GM12878 (cell line): Measurements from ENCODE around the gene SGF29. TPM values are rescaled to one million over a fixed set of nuclear protein-coding genes. Genes with fewer than 3 reads are reported as not detected.

ENCODE experiments used
- ATAC-seq: fragments of 200-7000 bp; cut with Tn5 transposase; 3 replicates; pipeline ENCODE4 v1.9.1; 2020; ENCODE audit warnings: mild to moderate bottlenecking, moderate library complexity
- BruUV-seq: library from RNA; stranded (reverse); fragments of 400-500 nt; replicated peaks from 2 replicates; lab custom pipeline; 2021; lab: Mats Ljungman, UMichigan
- CTCF ChIA-PET: fragments of 300-600 bp; sonication (Branson Sonifier 250); formaldehyde crosslinking; extraction: SDS; loops from one replicate; lab custom pipeline; 2021; ENCODE audit warnings: inconsistent platforms; lab: Yijun Ruan, JAX
- POLR2A ChIA-PET: fragments of 350-600 bp; formaldehyde crosslinking; extraction: SDS; loops from one replicate; lab custom pipeline; 2021; ENCODE audit warnings: inconsistent platforms; lab: Charles Lee
- RAD21 ChIA-PET: fragments of 300-600 bp; sonication (Branson Sonifier 250); formaldehyde crosslinking; loops from one replicate; lab custom pipeline; 2023; ENCODE audit warnings: antibody characterized with exemption; ENCODE audit not compliant: unreplicated experiment; lab: Charles Lee
- SMC1A ChIA-PET: fragments of 300-600 bp; sonication (Branson Sonifier 250); formaldehyde crosslinking; loops from one replicate; lab custom pipeline; 2023; ENCODE audit not compliant: unreplicated experiment, uncharacterized antibody; lab: Charles Lee
- DNase-seq: peaks from one replicate; pipeline ENCODE4 v3.0.0-alpha.2; 2011; ENCODE audit warnings: low read depth, low spot score
- FAIRE-seq: peaks from 3 replicates; lab custom pipeline; 2011; peaks lifted over from hg19 to GRCh38; lab: Jason Lieb, UNC
- H2AFZ ChIP-seq: 2 replicates; pipeline ENCODE4 v1.6.0; 2011; ENCODE audit warnings: low read depth, low read length, control low read depth; ENCODE audit not compliant: control insufficient read depth
- H3K27ac ChIP-seq: 2 replicates; pipeline ENCODE4 v1.5.1; 2011; ENCODE audit warnings: control low read depth; ENCODE audit not compliant: control insufficient read depth, insufficient read depth
- H3K27me3 ChIP-seq, 2 experiments: replicated peaks in 1 of 2; 2 replicates each; pipeline versions ENCODE4 v1.6.0 to v1.6.1; 2011; ENCODE audit warnings: low read length in 1 of 2; ENCODE audit not compliant: control insufficient read depth in 2 of 2, insufficient read depth in 2 of 2
- H3K36me3 ChIP-seq, 2 experiments: 2 replicates each; pipeline ENCODE4 v1.5.1; 2011; ENCODE audit warnings: low read length in 1 of 2; ENCODE audit not compliant: control insufficient read depth in 2 of 2, insufficient read depth in 2 of 2
- H3K4me1 ChIP-seq: 2 replicates; pipeline ENCODE4 v1.6.1; 2011; ENCODE audit warnings: mild to moderate bottlenecking, low read length, moderate library complexity, mixed read lengths; ENCODE audit not compliant: control insufficient read depth, insufficient read depth
- H3K4me2 ChIP-seq: 2 replicates; pipeline ENCODE4 v1.6.0; 2011; ENCODE audit warnings: control low read depth; ENCODE audit not compliant: control insufficient read depth, insufficient read depth
- H3K4me3 ChIP-seq: fragments of 200-600 bp; sonication (generic); 2 replicates; pipeline ENCODE4 v1.5.1; 2016
- H3K79me2 ChIP-seq: 2 replicates; pipeline ENCODE4 v1.6.0; 2011; ENCODE audit warnings: low read length; ENCODE audit not compliant: control insufficient read depth, insufficient read depth
- H3K9ac ChIP-seq: 2 replicates; pipeline ENCODE4 v1.8.0; 2011; ENCODE audit warnings: low read length, control low read depth, mixed read lengths; ENCODE audit not compliant: control insufficient read depth, insufficient read depth
- H3K9me3 ChIP-seq: replicated peaks from 3 replicates; pipeline ENCODE4 v1.5.1; 2011; ENCODE audit warnings: mild to moderate bottlenecking, low read length; ENCODE audit not compliant: control insufficient read depth, insufficient read depth
- H4K20me1 ChIP-seq: 2 replicates; pipeline ENCODE4 v1.6.0; 2011; ENCODE audit not compliant: control insufficient read depth, insufficient read depth
- ESRRA ChIP-seq: IDR thresholded peaks from 2 replicates; pipeline ENCODE4 v1.6.1; 2012; ENCODE audit warnings: mild to moderate bottlenecking, low read length, improper control_type of control experiment
- KDM1A ChIP-seq: fragments of 200-600 bp; sonication (generic); IDR thresholded peaks from 2 replicates; pipeline ENCODE4 v1.6.1; 2016; ENCODE audit warnings: borderline replicate concordance
- MEF2A ChIP-seq: IDR thresholded peaks from 2 replicates; pipeline ENCODE4 v1.6.1; 2011; ENCODE audit warnings: low read depth, mild to moderate bottlenecking, low read length, moderate library complexity; ENCODE audit not compliant: insufficient read depth
- SREBF2 ChIP-seq: IDR thresholded peaks from 2 replicates; pipeline ENCODE4 v1.6.1; 2012; ENCODE audit warnings: mild to moderate bottlenecking, low read length
- SRF ChIP-seq, 2 experiments: IDR thresholded peaks; 2 replicates each; pipeline ENCODE4 v1.6.1; 2011; ENCODE audit warnings: low read depth in 2 of 2, low read length in 2 of 2, mild to moderate bottlenecking in 1 of 2, moderate library complexity in 1 of 2
- TAF1 ChIP-seq: IDR thresholded peaks from 2 replicates; pipeline ENCODE4 v1.6.1; 2011; ENCODE audit warnings: mild to moderate bottlenecking, low read depth, low read length, borderline replicate concordance
- WRNIP1 ChIP-seq: IDR thresholded peaks from 2 replicates; pipeline ENCODE4 v1.6.1; 2011; ENCODE audit warnings: low read depth, low read length, improper control_type of control experiment, borderline replicate concordance
- ZNF274 ChIP-seq: IDR thresholded peaks from one replicate; pipeline ENCODE4 v1.8.0; 2011; ENCODE audit not compliant: insufficient read length, insufficient read depth
- WGBS: methylation state at CpG from one replicate; pipeline ENCODE4 v1.1.6; 2016; ENCODE audit warnings: low lambda C conversion rate; ENCODE audit not compliant: insufficient replicate concordance, insufficient coverage; ENCODE audit errors: missing lambda C conversion rate; 5-methylcytosine and 5-hydroxymethylcytosine counted together
- in situ Hi-C: fragments of 300-500 bp; cut with MboI; formaldehyde crosslinking; loops from 9 replicates; pipeline ENCODE4 v1.14.3; 2018; ENCODE audit warnings: mixed read lengths
- intact Hi-C: fragments of 100-400 bp; cut with micrococcal nuclease; formaldehyde crosslinking; loops from one replicate; pipeline ENCODE4 v1.14.2; 2022; ENCODE audit not compliant: unreplicated experiment
- polyA plus RNA-seq, 11 experiments: library from polyadenylated mRNA; depleted of rRNA in 4 of 11; unstranded in 6 of 11; stranded (reverse) in 5 of 11; fragments of >200 nt; fragmentation: Nextera tagmentation in 4 of 11; fragmentation: Illumina TruSeq in 1 of 11; extraction: Ambion mirVana in 4 of 11; extraction: Trizol in 1 of 11; gene quantifications; 1 replicate in 1 of 11; 2 replicates in 10 of 11; pipeline versions ENCODE4 v1.2.1 to v1.2.3, GENCODE V29; 2011 to 2016; ENCODE audit warnings: inconsistent platforms in 2 of 11, missing spikeins in 2 of 11, low read depth in 1 of 11
- total RNA-seq, 4 experiments: library from RNA; depleted of rRNA in 3 of 4; stranded (reverse); fragments of >200 nt in 3 of 4; fragmentation: Illumina TruSeq in 1 of 4; extraction: Trizol in 1 of 4; gene quantifications; 2 replicates each; pipeline versions ENCODE4 v1.2.1 to v1.2.3, GENCODE V29; 2013 to 2021
- TF ChIP-seq, protein P1 (sequence below): IDR thresholded peaks from 2 replicates; pipeline ENCODE4 v1.6.1; 2012; ENCODE audit warnings: improper control_type of control experiment, low read depth, low read length; ENCODE audit not compliant: insufficient replicate concordance
- TF ChIP-seq, protein P2 (sequence below): fragments of 450-650 bp; conservative IDR thresholded peaks from 2 replicates; pipeline ENCODE4 v1.6.1; 2017; ENCODE audit warnings: mild to moderate bottlenecking, moderate library complexity
- TF ChIP-seq, protein P3 (sequence below): fragments of 450-650 bp; IDR thresholded peaks from 2 replicates; pipeline ENCODE4 v1.6.1; 2016; ENCODE audit warnings: mild to moderate bottlenecking, moderate library complexity, borderline replicate concordance
- TF ChIP-seq, protein P4 (sequence below): IDR thresholded peaks from 2 replicates; pipeline ENCODE4 v1.6.1; 2012; ENCODE audit warnings: low read depth, low read length, improper control_type of control experiment

SGF29 gene
- total and polyA plus RNA-seq, 10 of the 15 experiments (the other 5 are each of a cell fraction or from before 2014, with no cell fraction given) = 2.2 to 20.1 (median 12.3) TPM

DNA sequence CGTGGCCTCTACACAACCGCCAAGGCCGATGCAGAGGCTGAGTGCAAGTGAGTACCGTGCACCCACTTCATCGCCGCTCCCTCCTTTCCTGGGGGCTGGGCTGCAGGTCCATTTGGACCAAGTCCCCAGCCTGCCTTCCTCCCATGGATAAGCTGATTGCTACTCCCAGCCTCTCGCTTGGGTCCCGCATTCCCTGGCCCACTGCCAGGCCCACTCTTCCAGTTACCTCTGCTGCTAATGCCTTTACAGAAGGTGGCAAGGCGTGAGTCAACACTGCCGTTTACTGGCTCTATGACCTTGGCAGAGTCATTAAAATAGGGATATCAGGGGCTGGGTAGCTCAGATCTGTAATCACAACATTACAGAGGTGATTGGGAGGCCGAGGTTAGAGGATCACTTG lies 32.0 kb downstream of the SGF29 start:
- H2AFZ ChIP-seq = no peak overlapping the region
- H3K4me1 ChIP-seq = no peaks in the 10 kb centered on the region; the same call in 1 of the 2 replicates
- no peak overlapping the region for H3K4me2 ChIP-seq
- no peaks in the 10 kb centered on the region for H4K20me1 ChIP-seq
- DNase-seq (no peak), FAIRE-seq (no peak), ATAC-seq (no peak)
- H3K79me2 ChIP-seq = no peaks in the 10 kb centered on the region
- no peak overlapping the region for H3K9ac ChIP-seq
- H3K4me3 ChIP-seq = no peak overlapping the region
- BruUV-seq = no TSS peak
- ChIA-PET CTCF (interaction anchor here (1.3 kb wide), 1 partner anchor 13 kb away, joined by 3 read pairs; no protein-coding TSS in a partner anchor), RAD21 (no interaction called here), SMC1A (interaction anchor here (0.6 kb wide), 1 partner anchor 72 kb away, joined by 3 read pairs; no protein-coding TSS in a partner anchor), POLR2A (no interaction called here)
- in situ Hi-C loops (no loop called here), intact Hi-C loops (no loop called here)
- no peaks in the 10 kb centered on the region for H3K9me3 ChIP-seq
- H3K36me3 ChIP-seq = peaks cover 8 to 11% of the 10 kb centered on the region in 2 experiments; a peak in 3 of 4 replicates
- no peak overlapping the region for H3K27ac ChIP-seq
- no peaks in the 10 kb centered on the region for H3K27me3 ChIP-seq
- 85% methylated on average over 11 of the region's 11 CpGs for WGBS
- TF ChIP-seq TAF1 (no peak), SREBF2 (no peak), WRNIP1 (no peak), ZNF274 (no peak), MEF2A (no peak), KDM1A (no peak), ESRRA (no peak), SRF (IDR thresholded peaks at IDR 0.05; ENCODE audit: low read depth in 2 of 2, low read length in 2 of 2) (no peak)
- TF ChIP-seq, protein P1, sequence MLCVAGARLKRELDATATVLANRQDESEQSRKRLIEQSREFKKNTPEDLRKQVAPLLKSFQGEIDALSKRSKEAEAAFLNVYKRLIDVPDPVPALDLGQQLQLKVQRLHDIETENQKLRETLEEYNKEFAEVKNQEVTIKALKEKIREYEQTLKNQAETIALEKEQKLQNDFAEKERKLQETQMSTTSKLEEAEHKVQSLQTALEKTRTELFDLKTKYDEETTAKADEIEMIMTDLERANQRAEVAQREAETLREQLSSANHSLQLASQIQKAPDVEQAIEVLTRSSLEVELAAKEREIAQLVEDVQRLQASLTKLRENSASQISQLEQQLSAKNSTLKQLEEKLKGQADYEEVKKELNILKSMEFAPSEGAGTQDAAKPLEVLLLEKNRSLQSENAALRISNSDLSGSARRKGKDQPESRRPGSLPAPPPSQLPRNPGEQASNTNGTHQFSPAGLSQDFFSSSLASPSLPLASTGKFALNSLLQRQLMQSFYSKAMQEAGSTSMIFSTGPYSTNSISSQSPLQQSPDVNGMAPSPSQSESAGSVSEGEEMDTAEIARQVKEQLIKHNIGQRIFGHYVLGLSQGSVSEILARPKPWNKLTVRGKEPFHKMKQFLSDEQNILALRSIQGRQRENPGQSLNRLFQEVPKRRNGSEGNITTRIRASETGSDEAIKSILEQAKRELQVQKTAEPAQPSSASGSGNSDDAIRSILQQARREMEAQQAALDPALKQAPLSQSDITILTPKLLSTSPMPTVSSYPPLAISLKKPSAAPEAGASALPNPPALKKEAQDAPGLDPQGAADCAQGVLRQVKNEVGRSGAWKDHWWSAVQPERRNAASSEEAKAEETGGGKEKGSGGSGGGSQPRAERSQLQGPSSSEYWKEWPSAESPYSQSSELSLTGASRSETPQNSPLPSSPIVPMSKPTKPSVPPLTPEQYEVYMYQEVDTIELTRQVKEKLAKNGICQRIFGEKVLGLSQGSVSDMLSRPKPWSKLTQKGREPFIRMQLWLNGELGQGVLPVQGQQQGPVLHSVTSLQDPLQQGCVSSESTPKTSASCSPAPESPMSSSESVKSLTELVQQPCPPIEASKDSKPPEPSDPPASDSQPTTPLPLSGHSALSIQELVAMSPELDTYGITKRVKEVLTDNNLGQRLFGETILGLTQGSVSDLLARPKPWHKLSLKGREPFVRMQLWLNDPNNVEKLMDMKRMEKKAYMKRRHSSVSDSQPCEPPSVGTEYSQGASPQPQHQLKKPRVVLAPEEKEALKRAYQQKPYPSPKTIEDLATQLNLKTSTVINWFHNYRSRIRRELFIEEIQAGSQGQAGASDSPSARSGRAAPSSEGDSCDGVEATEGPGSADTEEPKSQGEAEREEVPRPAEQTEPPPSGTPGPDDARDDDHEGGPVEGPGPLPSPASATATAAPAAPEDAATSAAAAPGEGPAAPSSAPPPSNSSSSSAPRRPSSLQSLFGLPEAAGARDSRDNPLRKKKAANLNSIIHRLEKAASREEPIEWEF = no peak
- TF ChIP-seq, protein P2, sequence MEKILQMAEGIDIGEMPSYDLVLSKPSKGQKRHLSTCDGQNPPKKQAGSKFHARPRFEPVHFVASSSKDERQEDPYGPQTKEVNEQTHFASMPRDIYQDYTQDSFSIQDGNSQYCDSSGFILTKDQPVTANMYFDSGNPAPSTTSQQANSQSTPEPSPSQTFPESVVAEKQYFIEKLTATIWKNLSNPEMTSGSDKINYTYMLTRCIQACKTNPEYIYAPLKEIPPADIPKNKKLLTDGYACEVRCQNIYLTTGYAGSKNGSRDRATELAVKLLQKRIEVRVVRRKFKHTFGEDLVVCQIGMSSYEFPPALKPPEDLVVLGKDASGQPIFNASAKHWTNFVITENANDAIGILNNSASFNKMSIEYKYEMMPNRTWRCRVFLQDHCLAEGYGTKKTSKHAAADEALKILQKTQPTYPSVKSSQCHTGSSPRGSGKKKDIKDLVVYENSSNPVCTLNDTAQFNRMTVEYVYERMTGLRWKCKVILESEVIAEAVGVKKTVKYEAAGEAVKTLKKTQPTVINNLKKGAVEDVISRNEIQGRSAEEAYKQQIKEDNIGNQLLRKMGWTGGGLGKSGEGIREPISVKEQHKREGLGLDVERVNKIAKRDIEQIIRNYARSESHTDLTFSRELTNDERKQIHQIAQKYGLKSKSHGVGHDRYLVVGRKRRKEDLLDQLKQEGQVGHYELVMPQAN = no peak
- TF ChIP-seq, protein P3, sequence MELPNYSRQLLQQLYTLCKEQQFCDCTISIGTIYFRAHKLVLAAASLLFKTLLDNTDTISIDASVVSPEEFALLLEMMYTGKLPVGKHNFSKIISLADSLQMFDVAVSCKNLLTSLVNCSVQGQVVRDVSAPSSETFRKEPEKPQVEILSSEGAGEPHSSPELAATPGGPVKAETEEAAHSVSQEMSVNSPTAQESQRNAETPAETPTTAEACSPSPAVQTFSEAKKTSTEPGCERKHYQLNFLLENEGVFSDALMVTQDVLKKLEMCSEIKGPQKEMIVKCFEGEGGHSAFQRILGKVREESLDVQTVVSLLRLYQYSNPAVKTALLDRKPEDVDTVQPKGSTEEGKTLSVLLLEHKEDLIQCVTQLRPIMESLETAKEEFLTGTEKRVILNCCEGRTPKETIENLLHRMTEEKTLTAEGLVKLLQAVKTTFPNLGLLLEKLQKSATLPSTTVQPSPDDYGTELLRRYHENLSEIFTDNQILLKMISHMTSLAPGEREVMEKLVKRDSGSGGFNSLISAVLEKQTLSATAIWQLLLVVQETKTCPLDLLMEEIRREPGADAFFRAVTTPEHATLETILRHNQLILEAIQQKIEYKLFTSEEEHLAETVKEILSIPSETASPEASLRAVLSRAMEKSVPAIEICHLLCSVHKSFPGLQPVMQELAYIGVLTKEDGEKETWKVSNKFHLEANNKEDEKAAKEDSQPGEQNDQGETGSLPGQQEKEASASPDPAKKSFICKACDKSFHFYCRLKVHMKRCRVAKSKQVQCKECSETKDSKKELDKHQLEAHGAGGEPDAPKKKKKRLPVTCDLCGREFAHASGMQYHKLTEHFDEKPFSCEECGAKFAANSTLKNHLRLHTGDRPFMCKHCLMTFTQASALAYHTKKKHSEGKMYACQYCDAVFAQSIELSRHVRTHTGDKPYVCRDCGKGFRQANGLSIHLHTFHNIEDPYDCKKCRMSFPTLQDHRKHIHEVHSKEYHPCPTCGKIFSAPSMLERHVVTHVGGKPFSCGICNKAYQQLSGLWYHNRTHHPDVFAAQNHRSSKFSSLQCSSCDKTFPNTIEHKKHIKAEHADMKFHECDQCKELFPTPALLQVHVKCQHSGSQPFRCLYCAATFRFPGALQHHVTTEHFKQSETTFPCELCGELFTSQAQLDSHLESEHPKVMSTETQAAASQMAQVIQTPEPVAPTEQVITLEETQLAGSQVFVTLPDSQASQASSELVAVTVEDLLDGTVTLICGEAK = no peak
- TF ChIP-seq, protein P4, sequence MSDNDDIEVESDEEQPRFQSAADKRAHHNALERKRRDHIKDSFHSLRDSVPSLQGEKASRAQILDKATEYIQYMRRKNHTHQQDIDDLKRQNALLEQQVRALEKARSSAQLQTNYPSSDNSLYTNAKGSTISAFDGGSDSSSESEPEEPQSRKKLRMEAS = no peak
